HG02571 (cell line): ENCODE measurements around the gene C3orf22.

Source experiments
- ATAC-seq: cut with Tn5 transposase; IDR thresholded peaks from one replicate; pipeline ENCODE4 v1.9.1; 2021; ENCODE audit warnings: mild to moderate bottlenecking, moderate library complexity; ENCODE audit not compliant: unreplicated experiment

The C3orf22 gene

GRCh38 chr3:126557415-126557745 lies 1.4 kb downstream of the C3orf22 start:
- ATAC-seq, result no peak

- no peak for ATAC-seq
These were observed 1.9 kb downstream of the C3orf22 start for GRCh38 chr3:126556637-126557414.

- ATAC-seq, result no peak
These were observed 2.7 kb downstream of the C3orf22 start for GRCh38 chr3:126555795-126556636.

GRCh38 chr3:126554560-126555525 lies 3.9 kb downstream of the C3orf22 start:
- no peak for ATAC-seq

GRCh38 chr3:126553284-126554084 lies 5.2 kb downstream of the C3orf22 start:
- no peak for ATAC-seq

- no peak for ATAC-seq
These were observed 5.9 kb downstream of the C3orf22 start for GRCh38 chr3:126552688-126553283.

GRCh38 chr3:126551839-126552687 lies 6.7 kb downstream of the C3orf22 start:
- no peak for ATAC-seq

GRCh38 chr3:126551121-126551838 lies 7.5 kb downstream of the C3orf22 start:
- no peak for ATAC-seq

GRCh38 chr3:126550488-126551051 lies 8.2 kb downstream of the C3orf22 start:
- no peak for ATAC-seq

- ATAC-seq, result no peak
These were observed 8.8 kb downstream of the C3orf22 start for GRCh38 chr3:126549861-126550487.

GRCh38 chr3:126548556-126549466 lies 9.9 kb downstream of the C3orf22 start:
- no peak for ATAC-seq

GRCh38 chr3:126547721-126548120 lies 11.0 kb downstream of the C3orf22 start:
- no peak for ATAC-seq

- no peak for ATAC-seq
These were observed 12.0 kb downstream of the C3orf22 start for GRCh38 chr3:126546549-126547239.

GRCh38 chr3:126546013-126546412 lies 12.7 kb downstream of the C3orf22 start:
- ATAC-seq, result no peak

GRCh38 chr3:126545544-126545943 lies 13.2 kb downstream of the C3orf22 start:
- no peak for ATAC-seq
